HG03066 (cell line): Measurements from ENCODE around the gene C22orf23.

Experiments used
- ATAC-seq: cut with Tn5 transposase; IDR thresholded peaks from one replicate; pipeline ENCODE4 v1.9.1; 2021; ENCODE audit warnings: low read depth; ENCODE audit not compliant: unreplicated experiment

Gene C22orf23

GRCh38 chr22:37953437-37954179 lies at the start of gene C22orf23, which contains the start of gene POLR2F:
Gene C22orf23, minus strand, starts transcription at chr22:37953601. Its CDS starts 452 bp downstream, at chr22:37953149.
Gene POLR2F, plus strand, starts transcription at chr22:37953699. Its CDS starts 89 bp downstream, at chr22:37953788.
- peak; percentile 83 for ATAC-seq

GRCh38 chr22:37999640-38000272 lies 46.4 kb upstream of the C22orf23 start:
- no peak for ATAC-seq

GRCh38 chr22:37999236-37999635 lies 45.8 kb upstream of the C22orf23 start:
- ATAC-seq, result no peak

- ATAC-seq, result no peak
Observed at GRCh38 chr22:37998543-37998942, 45.1 kb upstream of the C22orf23 start.

GRCh38 chr22:37996515-37997246 lies 43.3 kb upstream of the C22orf23 start:
- no peak for ATAC-seq

- no peak for ATAC-seq
Observed at GRCh38 chr22:37996079-37996478, 42.7 kb upstream of the C22orf23 start.

- no peak for ATAC-seq
Observed at GRCh38 chr22:37995460-37995859, 42.1 kb upstream of the C22orf23 start.

- no peak for ATAC-seq
Observed at GRCh38 chr22:37994982-37995381, 41.6 kb upstream of the C22orf23 start.

- no peak for ATAC-seq
Observed at GRCh38 chr22:37994049-37994448, 40.6 kb upstream of the C22orf23 start.

GRCh38 chr22:37991731-37992442 lies 38.5 kb upstream of the C22orf23 start:
- no peak for ATAC-seq

- no peak for ATAC-seq
Observed at GRCh38 chr22:37990862-37991261, 37.5 kb upstream of the C22orf23 start.

GRCh38 chr22:37990301-37990700 lies 36.9 kb upstream of the C22orf23 start:
- no peak for ATAC-seq

GRCh38 chr22:37989146-37990045 lies 36.0 kb upstream of the C22orf23 start:
- ATAC-seq, result no peak

- no peak for ATAC-seq
Observed at GRCh38 chr22:37986371-37986770, 33.0 kb upstream of the C22orf23 start.

- ATAC-seq, result no peak
Observed at GRCh38 chr22:37985751-37986281, 32.4 kb upstream of the C22orf23 start.

GRCh38 chr22:37985050-37985585 lies 31.7 kb upstream of the C22orf23 start:
- ATAC-seq, result no peak

- no peak for ATAC-seq
Observed at GRCh38 chr22:37983860-37984791, 30.7 kb upstream of the C22orf23 start, which contains the start of gene SOX10. Gene SOX10, minus strand, starts transcription at chr22:37984555. Its CDS starts 771 bp downstream, at chr22:37983784.
